ENCODE measurements around the gene SPEF1.
"Not testable (repeated sequence)": the region's sequence is repeated elsewhere in the genome, so short reads cannot be mapped to it uniquely, and the experiment has no call there.

Gene SPEF1

GRCh38 chr20:3781153-3781910 lies at the start of gene SPEF1:
Gene SPEF1, minus strand, starts transcription at chr20:3781448. Its CDS starts 161 bp downstream, at chr20:3781287.
- H3K27ac ChIP-seq (ENCODE audit: low read depth, low read length) = no peak within 1 kb of the TSS
- peaks cover 4 to 58% (median 52%) of the 10 kb centered on the region in 5 donors for H3K4me1 ChIP-seq (ENCODE audit: control insufficient read depth in 5 of 5, insufficient read depth in 5 of 5, low read length in 5 of 5)
- H3K9ac ChIP-seq (ENCODE audit: low read length in 5 of 5) = peak within 1 kb of the TSS in 1 of 5 donors; percentile 16
- peaks cover 0 to 12% (median 6%) of the 10 kb centered on the region in 5 donors for H3K36me3 ChIP-seq (ENCODE audit: control insufficient read depth in 5 of 5, insufficient read depth in 5 of 5, low read length in 5 of 5)
- no peaks in the 10 kb centered on the region for H3K27me3 ChIP-seq (ENCODE audit: control insufficient read depth in 5 of 5, insufficient read depth in 4 of 5, low read length in 5 of 5)
- no peaks in the 10 kb centered on the region for H3K9me3 ChIP-seq (ENCODE audit: control insufficient read depth in 5 of 5, low read length in 5 of 5)
- H3K4me3 ChIP-seq (ENCODE audit: low read depth in 1 of 5, low read length in 5 of 5) = peak within 1 kb of the TSS; percentile 41 to 58 (median 48)

GRCh38 chr20:3829891-3830290 lies 48.6 kb upstream of the SPEF1 start:
- not testable (repeated sequence) for H3K27me3 ChIP-seq (ENCODE audit: control insufficient read depth in 5 of 5, insufficient read depth in 4 of 5, low read length in 5 of 5); H3K4me1 ChIP-seq (ENCODE audit: control insufficient read depth in 5 of 5, insufficient read depth in 5 of 5, low read length in 5 of 5); H3K27ac ChIP-seq (ENCODE audit: low read depth, low read length); H3K4me3 ChIP-seq (ENCODE audit: low read depth in 1 of 5, low read length in 5 of 5); H3K9me3 ChIP-seq (ENCODE audit: control insufficient read depth in 5 of 5, low read length in 5 of 5); H3K9ac ChIP-seq (ENCODE audit: low read length in 5 of 5)
- peaks cover 0 to 28% (median 21%) of the 10 kb centered on the region in 5 donors for H3K36me3 ChIP-seq (ENCODE audit: control insufficient read depth in 5 of 5, insufficient read depth in 5 of 5, low read length in 5 of 5)

- Histone ChIP-seq H3K27ac (ENCODE audit: low read depth, low read length) (no peak overlapping the region), H3K4me1 (ENCODE audit: control insufficient read depth in 5 of 5, insufficient read depth in 5 of 5, low read length in 5 of 5) (no peaks in the 10 kb centered on the region), H3K36me3 (ENCODE audit: control insufficient read depth in 5 of 5, insufficient read depth in 5 of 5, low read length in 5 of 5) (peaks cover 0 to 39% (median 30%) of the 10 kb centered on the region in 5 donors), H3K9ac (ENCODE audit: low read length in 5 of 5) (no peak overlapping the region), H3K4me3 (ENCODE audit: low read depth in 1 of 5, low read length in 5 of 5) (no peak overlapping the region), H3K9me3 (ENCODE audit: control insufficient read depth in 5 of 5, low read length in 5 of 5) (no peaks in the 10 kb centered on the region), H3K27me3 (ENCODE audit: control insufficient read depth in 5 of 5, insufficient read depth in 4 of 5, low read length in 5 of 5) (no peaks in the 10 kb centered on the region)
Measured at GRCh38 chr20:3828798-3829197, 47.5 kb upstream of the SPEF1 start.

- no peaks in the 10 kb centered on the region for H3K9me3 ChIP-seq (ENCODE audit: control insufficient read depth in 5 of 5, low read length in 5 of 5)
- no peak overlapping the region for H3K27ac ChIP-seq (ENCODE audit: low read depth, low read length)
- H3K36me3 ChIP-seq (ENCODE audit: control insufficient read depth in 5 of 5, insufficient read depth in 5 of 5, low read length in 5 of 5) = peaks cover 4 to 59% (median 45%) of the 10 kb centered on the region in 5 donors
Measured at GRCh38 chr20:3826420-3826819, 45.2 kb upstream of the SPEF1 start.

GRCh38 chr20:3825526-3825925 lies 44.3 kb upstream of the SPEF1 start:
- Histone ChIP-seq H3K27ac (ENCODE audit: low read depth, low read length) (no peak overlapping the region), H3K36me3 (ENCODE audit: control insufficient read depth in 5 of 5, insufficient read depth in 5 of 5, low read length in 5 of 5) (peaks cover 4 to 59% (median 45%) of the 10 kb centered on the region in 5 donors), H3K9me3 (ENCODE audit: control insufficient read depth in 5 of 5, low read length in 5 of 5) (no peaks in the 10 kb centered on the region), H3K9ac (ENCODE audit: low read length in 5 of 5) (no peak overlapping the region), H3K4me1 (ENCODE audit: control insufficient read depth in 5 of 5, insufficient read depth in 5 of 5, low read length in 5 of 5) (peaks cover 0 to 10% (median 9%) of the 10 kb centered on the region in 5 donors), H3K4me3 (ENCODE audit: low read depth in 1 of 5, low read length in 5 of 5) (no peak overlapping the region), H3K27me3 (ENCODE audit: control insufficient read depth in 5 of 5, insufficient read depth in 4 of 5, low read length in 5 of 5) (no peaks in the 10 kb centered on the region)

More at GRCh38 chr20:3826420-3826819, 45.2 kb upstream of the SPEF1 start:
- Histone ChIP-seq H3K4me1 (ENCODE audit: control insufficient read depth in 5 of 5, insufficient read depth in 5 of 5, low read length in 5 of 5) (peaks cover 0 to 4% (median 3%) of the 10 kb centered on the region in 5 donors), H3K9ac (ENCODE audit: low read length in 5 of 5) (no peak overlapping the region), H3K4me3 (ENCODE audit: low read depth in 1 of 5, low read length in 5 of 5) (no peak overlapping the region), H3K27me3 (ENCODE audit: control insufficient read depth in 5 of 5, insufficient read depth in 4 of 5, low read length in 5 of 5) (no peaks in the 10 kb centered on the region)

- Histone ChIP-seq H3K36me3 (ENCODE audit: control insufficient read depth in 5 of 5, insufficient read depth in 5 of 5, low read length in 5 of 5) (peaks cover 4 to 59% (median 45%) of the 10 kb centered on the region in 5 donors), H3K9ac (ENCODE audit: low read length in 5 of 5) (no peak overlapping the region), H3K4me1 (ENCODE audit: control insufficient read depth in 5 of 5, insufficient read depth in 5 of 5, low read length in 5 of 5) (peaks cover 0 to 19% (median 18%) of the 10 kb centered on the region in 5 donors), H3K27ac (ENCODE audit: low read depth, low read length) (no peak overlapping the region), H3K4me3 (ENCODE audit: low read depth in 1 of 5, low read length in 5 of 5) (no peak overlapping the region), H3K27me3 (ENCODE audit: control insufficient read depth in 5 of 5, insufficient read depth in 4 of 5, low read length in 5 of 5) (no peaks in the 10 kb centered on the region), H3K9me3 (ENCODE audit: control insufficient read depth in 5 of 5, low read length in 5 of 5) (no peaks in the 10 kb centered on the region)
Measured at GRCh38 chr20:3823881-3824280, 42.6 kb upstream of the SPEF1 start.

GRCh38 chr20:3821996-3822395 lies 40.7 kb upstream of the SPEF1 start:
- Histone ChIP-seq H3K27ac (ENCODE audit: low read depth, low read length) (peak overlapping the region; percentile 95), H3K9ac (ENCODE audit: low read length in 5 of 5) (no peak overlapping the region), H3K9me3 (ENCODE audit: control insufficient read depth in 5 of 5, low read length in 5 of 5) (no peaks in the 10 kb centered on the region), H3K4me1 (ENCODE audit: control insufficient read depth in 5 of 5, insufficient read depth in 5 of 5, low read length in 5 of 5) (peaks cover 4 to 28% (median 26%) of the 10 kb centered on the region in 5 donors), H3K36me3 (ENCODE audit: control insufficient read depth in 5 of 5, insufficient read depth in 5 of 5, low read length in 5 of 5) (peaks cover 4 to 50% (median 36%) of the 10 kb centered on the region in 5 donors), H3K27me3 (ENCODE audit: control insufficient read depth in 5 of 5, insufficient read depth in 4 of 5, low read length in 5 of 5) (no peaks in the 10 kb centered on the region), H3K4me3 (ENCODE audit: low read depth in 1 of 5, low read length in 5 of 5) (no peak overlapping the region)

GRCh38 chr20:3820901-3821727 lies 39.9 kb upstream of the SPEF1 start:
- peak overlapping the region; percentile 95 for H3K27ac ChIP-seq (ENCODE audit: low read depth, low read length)

GRCh38 chr20:3820048-3820900 lies 39.0 kb upstream of the SPEF1 start, which contains the start of gene AP5S1:
Gene AP5S1, plus strand, starts transcription at chr20:3820547. Its CDS starts 1,571 bp downstream, at chr20:3822118.
- peak within 1 kb of the TSS; percentile 68 to 96 (median 89) for H3K9ac ChIP-seq (ENCODE audit: low read length in 5 of 5)
- no peaks in the 10 kb centered on the region for H3K27me3 ChIP-seq (ENCODE audit: control insufficient read depth in 5 of 5, insufficient read depth in 4 of 5, low read length in 5 of 5)
- peak within 1 kb of the TSS; percentile 71 to 84 (median 84) for H3K4me3 ChIP-seq (ENCODE audit: low read depth in 1 of 5, low read length in 5 of 5)
- H3K4me1 ChIP-seq (ENCODE audit: control insufficient read depth in 5 of 5, insufficient read depth in 5 of 5, low read length in 5 of 5) = peaks cover 4 to 29% (median 28%) of the 10 kb centered on the region in 5 donors
- peaks cover 4 to 35% (median 26%) of the 10 kb centered on the region in 5 donors for H3K36me3 ChIP-seq (ENCODE audit: control insufficient read depth in 5 of 5, insufficient read depth in 5 of 5, low read length in 5 of 5)
- no peaks in the 10 kb centered on the region for H3K9me3 ChIP-seq (ENCODE audit: control insufficient read depth in 5 of 5, low read length in 5 of 5)
- peak within 1 kb of the TSS; percentile 95 for H3K27ac ChIP-seq (ENCODE audit: low read depth, low read length)

More at GRCh38 chr20:3820901-3821727, 39.9 kb upstream of the SPEF1 start:
- H3K9me3 ChIP-seq (ENCODE audit: control insufficient read depth in 5 of 5, low read length in 5 of 5) = no peaks in the 10 kb centered on the region
- peak overlapping the region; percentile 68 to 96 (median 89) for H3K9ac ChIP-seq (ENCODE audit: low read length in 5 of 5)
- H3K4me1 ChIP-seq (ENCODE audit: control insufficient read depth in 5 of 5, insufficient read depth in 5 of 5, low read length in 5 of 5) = peaks cover 4 to 28% (median 27%) of the 10 kb centered on the region in 5 donors
- peaks cover 4 to 43% (median 34%) of the 10 kb centered on the region in 5 donors for H3K36me3 ChIP-seq (ENCODE audit: control insufficient read depth in 5 of 5, insufficient read depth in 5 of 5, low read length in 5 of 5)
- peak overlapping the region; percentile 71 to 84 (median 84) for H3K4me3 ChIP-seq (ENCODE audit: low read depth in 1 of 5, low read length in 5 of 5)
- no peaks in the 10 kb centered on the region for H3K27me3 ChIP-seq (ENCODE audit: control insufficient read depth in 5 of 5, insufficient read depth in 4 of 5, low read length in 5 of 5)
